ENCODE results near the gene CLCF1. TPM values are rescaled to one million over a fixed set of nuclear protein-coding genes. Genes with fewer than 3 reads are reported as not detected.

The CLCF1 gene
- total RNA-seq, 1 donor from 2014 or later: 33.1 TPM

GRCh38 chr11:67397536-67397935 is 24.1 kb upstream of the CLCF1 start:
- H3K4me3 ChIP-seq (ENCODE audit: low read depth, low read length): no peak overlapping the region
- H3K36me3 ChIP-seq (ENCODE audit: control insufficient read depth, insufficient read depth, low read length): peaks cover 3% of the 10 kb centered on the region
- no peaks in the 10 kb centered on the region for H3K27me3 ChIP-seq (ENCODE audit: control insufficient read depth, insufficient read depth, low read length)
- TF ChIP-seq CTCF (IDR thresholded peaks at IDR 0.05; ENCODE audit: insufficient read depth, low read length, poor library complexity, severe bottlenecking): no peak
- DNase-seq (ENCODE audit: low read depth): no peak

- DNase-seq (ENCODE audit: low read depth): no peak
- Histone ChIP-seq H3K27me3 (ENCODE audit: control insufficient read depth, insufficient read depth, low read length) (no peaks in the 10 kb centered on the region), H3K4me3 (ENCODE audit: low read depth, low read length) (no peak overlapping the region), H3K36me3 (ENCODE audit: control insufficient read depth, insufficient read depth, low read length) (peaks cover 3% of the 10 kb centered on the region)
- no peak for TF ChIP-seq CTCF (IDR thresholded peaks at IDR 0.05; ENCODE audit: insufficient read depth, low read length, poor library complexity, severe bottlenecking)
Observed at GRCh38 chr11:67396587-67397389, 23.4 kb upstream of the CLCF1 start.

GRCh38 chr11:67396259-67396581 is 22.8 kb upstream of the CLCF1 start:
- Histone ChIP-seq H3K4me3 (ENCODE audit: low read depth, low read length) (no peak overlapping the region), H3K36me3 (ENCODE audit: control insufficient read depth, insufficient read depth, low read length) (peaks cover 3% of the 10 kb centered on the region), H3K27me3 (ENCODE audit: control insufficient read depth, insufficient read depth, low read length) (no peaks in the 10 kb centered on the region)
- TF ChIP-seq CTCF (IDR thresholded peaks at IDR 0.05; ENCODE audit: insufficient read depth, low read length, poor library complexity, severe bottlenecking): no peak
- no peak for DNase-seq (ENCODE audit: low read depth)

- Histone ChIP-seq H3K36me3 (ENCODE audit: control insufficient read depth, insufficient read depth, low read length) (peaks cover 3% of the 10 kb centered on the region), H3K4me3 (ENCODE audit: low read depth, low read length) (no peak overlapping the region), H3K27me3 (ENCODE audit: control insufficient read depth, insufficient read depth, low read length) (no peaks in the 10 kb centered on the region)
- no peak for TF ChIP-seq CTCF (IDR thresholded peaks at IDR 0.05; ENCODE audit: insufficient read depth, low read length, poor library complexity, severe bottlenecking)
- DNase-seq (ENCODE audit: low read depth): no peak
Observed at GRCh38 chr11:67395555-67396258, 22.3 kb upstream of the CLCF1 start.

GRCh38 chr11:67393990-67394389 is 20.6 kb upstream of the CLCF1 start:
- TF ChIP-seq CTCF (IDR thresholded peaks at IDR 0.05; ENCODE audit: insufficient read depth, low read length, poor library complexity, severe bottlenecking): no peak
- H3K36me3 ChIP-seq (ENCODE audit: control insufficient read depth, insufficient read depth, low read length): no peaks in the 10 kb centered on the region
- H3K4me3 ChIP-seq (ENCODE audit: low read depth, low read length): no peak overlapping the region

More at GRCh38 chr11:67393990-67394389, 20.6 kb upstream of the CLCF1 start:
- no peaks in the 10 kb centered on the region for H3K27me3 ChIP-seq (ENCODE audit: control insufficient read depth, insufficient read depth, low read length)
- no peak for DNase-seq (ENCODE audit: low read depth)
